ENCODE data around the gene ZFPL1.

Gene ZFPL1

DNA sequence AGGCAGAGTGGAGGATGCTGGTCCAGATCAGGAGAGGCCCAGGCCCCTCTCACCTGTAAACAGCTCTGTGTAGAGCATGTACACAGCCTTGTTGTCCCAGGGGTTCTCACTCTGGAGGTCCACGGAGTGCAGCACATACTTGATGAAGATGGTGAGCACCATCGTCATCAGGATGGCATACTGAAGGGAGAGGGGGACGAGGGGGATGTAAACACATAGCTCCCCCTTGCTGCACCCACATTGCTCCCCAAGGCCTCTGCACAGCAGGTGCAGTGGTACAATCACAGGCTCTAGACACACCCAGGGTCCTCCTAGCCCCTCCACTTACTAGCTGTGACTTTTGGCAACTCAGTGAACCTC, 47.4 kb downstream of the ZFPL1 start:
- Mint-ChIP-seq H3K36me3 (peaks cover 29% of the 10 kb centered on the region), H3K4me1 (peaks cover 55% of the 10 kb centered on the region), H3K27me3 (no peaks in the 10 kb centered on the region), H3K9me3 (no peaks in the 10 kb centered on the region), H3K4me3 (peak overlapping the region; percentile 100), H3K27ac (peak overlapping the region; percentile 78)
- ATAC-seq (ENCODE audit: low read depth) (no peak), DNase-seq (ENCODE audit: low spot score in 2 of 2) (no peak)

DNA sequence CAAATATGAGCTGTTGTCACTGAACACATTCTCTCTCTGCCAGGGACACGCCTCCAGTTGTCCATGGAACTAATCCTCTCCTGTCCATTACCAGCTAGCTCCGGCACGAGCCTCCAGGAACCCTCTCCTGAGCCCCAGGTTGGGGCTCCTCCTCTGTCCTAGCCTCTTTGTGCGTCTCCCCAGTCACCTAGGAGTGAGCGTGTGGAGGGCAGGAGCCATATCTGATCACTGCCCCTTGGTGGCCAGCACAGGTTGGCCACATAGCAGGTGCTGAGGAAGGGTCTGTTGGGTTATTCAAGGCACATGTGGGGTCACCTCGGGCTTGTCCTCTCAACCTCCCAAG, 47.8 kb downstream of the ZFPL1 start:
- Mint-ChIP-seq H3K9me3 (no peaks in the 10 kb centered on the region), H3K27ac (peak overlapping the region; percentile 100), H3K27me3 (no peaks in the 10 kb centered on the region), H3K36me3 (peaks cover 25% of the 10 kb centered on the region), H3K4me1 (peaks cover 53% of the 10 kb centered on the region), H3K4me3 (peak overlapping the region; percentile 100)
- no peak for DNase-seq (ENCODE audit: low spot score in 2 of 2)
- ATAC-seq (ENCODE audit: low read depth): no peak

DNA sequence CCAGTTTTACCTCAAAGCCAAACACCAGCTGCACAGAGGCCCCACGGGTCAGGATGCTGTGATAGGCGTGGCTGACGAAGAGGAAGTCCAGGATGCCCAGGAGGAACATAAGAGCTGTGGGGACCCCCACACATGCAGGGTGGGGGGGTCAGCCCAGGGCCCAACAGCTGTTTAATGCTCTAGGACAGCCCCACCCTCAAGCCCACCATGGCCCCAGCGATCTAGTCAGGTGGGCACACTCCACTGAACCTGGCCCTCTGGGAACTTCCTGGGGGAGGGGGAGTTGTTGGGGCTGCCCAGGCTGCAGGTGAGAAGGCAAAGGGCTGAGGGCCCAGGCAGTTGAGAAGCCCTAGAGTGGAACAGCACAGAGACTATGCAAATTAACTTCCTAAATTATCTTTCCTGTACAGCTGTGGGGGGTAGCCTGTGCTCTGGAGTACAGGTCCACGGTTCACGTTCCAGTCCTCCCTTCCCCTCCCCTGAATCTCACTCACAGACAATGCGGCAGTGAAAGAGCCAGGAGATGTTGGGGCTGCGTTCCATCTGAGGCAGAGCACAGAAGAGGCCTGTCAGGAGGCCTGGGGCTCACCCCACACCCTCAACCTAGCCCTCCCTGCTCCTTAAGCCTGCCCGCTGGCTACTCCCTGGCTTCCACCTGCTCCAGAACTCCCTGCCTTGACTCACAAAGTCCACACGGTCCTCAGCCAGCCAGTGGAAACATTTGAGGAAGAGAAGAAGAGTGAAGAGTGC, 48.4 kb downstream of the ZFPL1 start:
- Mint-ChIP-seq H3K27ac (peak overlapping the region; percentile 100), H3K27me3 (no peaks in the 10 kb centered on the region), H3K4me3 (peak overlapping the region; percentile 100), H3K4me1 (peaks cover 52% of the 10 kb centered on the region), H3K36me3 (peaks cover 23% of the 10 kb centered on the region), H3K9me3 (no peaks in the 10 kb centered on the region)
- DNase-seq (ENCODE audit: low spot score in 2 of 2) (peak; percentile 54 to 59), ATAC-seq (ENCODE audit: low read depth) (peak; percentile 55)

DNA sequence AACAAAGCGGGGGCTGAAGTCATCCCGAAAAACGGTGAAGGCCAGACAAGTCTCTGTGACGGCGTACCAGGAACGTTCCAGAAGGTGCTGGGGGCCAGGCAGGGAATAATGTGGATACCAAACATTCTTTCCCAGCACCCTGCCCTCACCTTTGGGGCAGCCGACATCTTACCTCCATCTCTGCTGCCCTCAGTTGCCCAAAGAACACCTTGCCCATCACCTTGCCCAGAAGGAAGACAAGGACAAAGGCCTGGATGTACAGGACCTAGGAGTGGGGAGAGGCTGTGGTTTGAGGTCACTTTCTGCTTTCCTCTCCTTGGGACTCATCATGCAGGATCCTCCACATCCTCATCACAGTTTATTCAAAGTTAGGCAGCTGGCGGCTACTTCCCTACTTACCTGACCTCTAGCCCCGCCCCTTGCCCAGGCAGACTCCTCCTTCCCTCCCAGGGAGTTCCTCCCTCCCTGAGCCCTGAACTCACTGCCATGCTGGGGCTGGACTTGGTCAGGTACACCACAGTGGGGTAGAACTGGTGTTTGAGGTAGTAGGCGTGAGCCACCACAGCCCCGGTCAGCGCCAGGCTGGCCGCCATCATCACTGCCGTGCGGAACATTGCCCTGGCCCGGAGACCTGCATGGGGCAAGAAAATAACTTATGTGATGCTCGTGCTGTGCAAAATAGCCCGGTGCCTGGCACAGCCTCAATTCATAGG, 49.1 kb downstream of the ZFPL1 start:
- H3K9me3 Mint-ChIP-seq: no peaks in the 10 kb centered on the region

DNA sequence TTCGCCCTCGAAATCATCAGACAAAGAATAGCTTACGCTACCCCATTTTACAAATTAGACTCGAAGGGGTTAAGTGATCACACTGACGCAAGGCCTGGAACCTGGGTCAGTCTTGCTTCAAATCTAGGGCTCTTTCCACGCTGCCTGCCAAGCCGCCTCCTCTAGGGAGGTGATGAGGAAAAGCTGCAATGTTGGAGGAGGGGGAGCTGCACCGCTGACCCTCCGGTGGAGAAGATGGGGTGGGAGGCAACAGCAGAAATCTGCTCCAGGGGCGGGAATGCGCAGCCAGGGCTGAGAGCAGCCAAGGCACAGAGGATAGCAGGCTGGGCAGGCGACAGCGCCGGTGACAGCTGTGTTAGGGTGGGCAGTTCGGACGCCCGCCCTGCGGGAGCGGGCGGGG, 49.7 kb downstream of the ZFPL1 start:
- H3K9me3 Mint-ChIP-seq: no peaks in the 10 kb centered on the region
- peak overlapping the region; percentile 100 for H3K27ac Mint-ChIP-seq
- peaks cover 51% of the 10 kb centered on the region for H3K4me1 Mint-ChIP-seq
- DNase-seq (ENCODE audit: low spot score in 2 of 2) (no peak), ATAC-seq (ENCODE audit: low read depth) (no peak)
- H3K27me3 Mint-ChIP-seq: no peaks in the 10 kb centered on the region
- H3K4me3 Mint-ChIP-seq: peak overlapping the region; percentile 100
- peaks cover 23% of the 10 kb centered on the region for H3K36me3 Mint-ChIP-seq

More for the DNA sequence above, 49.1 kb downstream of the ZFPL1 start:
- peak overlapping the region; percentile 100 for H3K4me3 Mint-ChIP-seq
- peak; percentile 47 to 55 for DNase-seq (ENCODE audit: low spot score in 2 of 2)
- H3K27ac Mint-ChIP-seq: peak overlapping the region; percentile 100
- H3K4me1 Mint-ChIP-seq: peaks cover 51% of the 10 kb centered on the region
- H3K36me3 Mint-ChIP-seq: peaks cover 23% of the 10 kb centered on the region
- ATAC-seq (ENCODE audit: low read depth): peak; percentile 8
- no peaks in the 10 kb centered on the region for H3K27me3 Mint-ChIP-seq

DNA sequence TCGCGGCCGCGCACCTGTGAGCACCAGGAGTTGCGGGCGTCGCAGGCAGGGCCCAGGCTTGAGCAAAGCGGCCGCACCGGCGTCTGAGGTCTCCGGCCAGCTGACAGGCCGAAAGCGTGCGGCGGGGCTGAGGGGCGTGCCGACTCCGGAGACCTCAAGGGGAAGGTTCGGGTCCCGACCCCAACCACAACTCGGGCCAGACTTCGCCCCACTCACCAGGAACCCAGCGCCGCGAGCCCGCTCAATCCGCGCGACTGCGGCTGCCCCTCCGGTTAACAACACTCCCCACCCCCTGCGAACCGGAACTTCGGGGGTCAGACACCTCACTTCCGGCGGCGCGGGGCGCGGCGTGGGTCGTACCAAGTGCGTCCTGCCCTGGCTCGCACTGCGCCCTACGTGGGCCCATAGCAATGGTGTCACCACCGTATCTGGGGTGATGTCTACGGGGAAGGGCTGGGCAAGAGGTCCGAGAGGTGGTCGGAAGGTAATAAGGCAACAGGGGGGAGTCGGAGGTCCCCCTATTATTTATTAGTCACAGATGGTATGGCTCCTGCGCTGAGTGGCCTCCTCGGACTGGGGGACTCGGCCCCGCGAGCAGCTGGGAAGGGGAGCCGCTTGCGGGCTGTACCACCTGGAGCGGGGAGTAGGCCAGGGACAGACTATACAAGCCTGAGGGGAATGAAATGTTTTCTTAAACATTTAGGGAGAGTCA, 50.4 kb downstream of the ZFPL1 start, which contains the start of gene SYVN1:
Gene SYVN1, minus strand, starts transcription at position 280 of the 712 bp plus-strand sequence. CDS start 918 bp downstream, outside the sequence.
- DNase-seq (ENCODE audit: low spot score in 2 of 2): peak; percentile 90 to 95
- ATAC-seq (ENCODE audit: low read depth): peak; percentile 67
- peak within 1 kb of the TSS; percentile 100 for H3K27ac Mint-ChIP-seq
- H3K4me3 Mint-ChIP-seq: peak within 1 kb of the TSS; percentile 100
- peaks cover 23% of the 10 kb centered on the region for H3K36me3 Mint-ChIP-seq
- no peaks in the 10 kb centered on the region for H3K27me3 Mint-ChIP-seq
- H3K9me3 Mint-ChIP-seq: no peaks in the 10 kb centered on the region
- H3K4me1 Mint-ChIP-seq: peaks cover 51% of the 10 kb centered on the region

DNA sequence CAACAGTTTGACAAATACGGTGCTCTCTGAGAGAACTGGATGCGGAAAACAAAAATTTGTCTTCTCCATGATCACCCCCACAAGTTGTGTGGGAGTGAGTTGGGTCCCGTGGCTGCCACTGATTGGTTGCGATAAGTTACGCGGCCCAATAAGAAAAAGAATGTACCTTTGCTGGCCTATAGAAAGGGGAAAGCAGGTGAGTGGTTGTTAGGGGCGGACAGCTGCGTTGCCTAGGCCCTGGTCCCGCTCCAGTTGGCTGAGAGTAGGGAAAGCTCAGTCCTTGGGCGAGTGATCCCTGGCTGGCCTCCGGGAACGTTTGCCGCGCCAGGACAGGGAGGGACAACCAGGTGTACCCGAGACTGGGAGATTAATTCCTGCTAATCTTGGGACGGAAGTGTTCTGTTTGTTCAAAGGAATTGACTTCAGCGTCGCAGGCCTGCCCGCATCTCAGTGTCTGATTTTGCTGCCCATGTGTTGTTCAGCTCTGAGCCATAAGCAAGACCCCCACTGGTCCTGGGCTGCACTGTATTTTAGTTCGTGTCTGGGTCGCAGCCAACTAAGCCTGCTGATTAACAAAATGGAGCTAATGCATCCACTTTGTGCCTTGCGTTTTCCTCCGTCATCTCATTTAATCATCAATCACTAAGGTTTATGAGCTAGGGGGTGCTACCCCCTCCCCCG, 51.1 kb downstream of the ZFPL1 start:
- peaks cover 45% of the 10 kb centered on the region for H3K4me1 Mint-ChIP-seq
- H3K27me3 Mint-ChIP-seq: no peaks in the 10 kb centered on the region
- ATAC-seq (ENCODE audit: low read depth): peak; percentile 73
- H3K27ac Mint-ChIP-seq: peak overlapping the region; percentile 100
- H3K36me3 Mint-ChIP-seq: peaks cover 22% of the 10 kb centered on the region
- no peaks in the 10 kb centered on the region for H3K9me3 Mint-ChIP-seq
- H3K4me3 Mint-ChIP-seq: peak overlapping the region; percentile 100
- peak in 1 of 2 donors; percentile 77 for DNase-seq (ENCODE audit: low spot score in 2 of 2)

DNA sequence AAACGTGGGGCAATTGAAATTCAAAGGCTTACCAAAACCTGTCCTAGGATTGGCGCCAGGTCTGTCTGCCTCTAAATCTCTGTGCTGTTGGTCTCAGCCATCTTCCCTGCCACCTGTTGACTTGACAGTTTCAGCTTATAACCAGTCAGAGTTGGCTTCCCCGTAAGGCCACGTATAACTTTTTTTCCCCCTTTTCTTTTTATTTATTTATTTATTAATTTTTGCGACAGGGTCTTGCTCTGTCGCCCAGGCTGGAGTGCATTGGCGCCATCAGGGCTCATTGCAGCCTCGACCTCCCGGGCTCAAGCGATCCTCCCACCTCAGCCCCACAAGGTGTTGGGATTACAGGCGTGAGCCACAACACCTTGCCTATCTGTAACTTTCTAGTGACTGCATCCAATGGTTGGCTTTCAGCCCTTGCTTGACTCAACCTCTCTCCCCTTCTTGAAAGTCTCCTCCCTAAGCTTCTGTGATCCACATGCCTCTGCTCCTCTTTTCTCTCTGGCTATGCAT, 51.7 kb downstream of the ZFPL1 start:
- peak overlapping the region; percentile 100 for H3K27ac Mint-ChIP-seq
- no peaks in the 10 kb centered on the region for H3K27me3 Mint-ChIP-seq
- DNase-seq (ENCODE audit: low spot score in 2 of 2) (no peak), ATAC-seq (ENCODE audit: low read depth) (no peak)
- H3K9me3 Mint-ChIP-seq: no peaks in the 10 kb centered on the region
- H3K4me1 Mint-ChIP-seq: peaks cover 41% of the 10 kb centered on the region
- H3K4me3 Mint-ChIP-seq: peak overlapping the region; percentile 100
- H3K36me3 Mint-ChIP-seq: peaks cover 18% of the 10 kb centered on the region

DNA sequence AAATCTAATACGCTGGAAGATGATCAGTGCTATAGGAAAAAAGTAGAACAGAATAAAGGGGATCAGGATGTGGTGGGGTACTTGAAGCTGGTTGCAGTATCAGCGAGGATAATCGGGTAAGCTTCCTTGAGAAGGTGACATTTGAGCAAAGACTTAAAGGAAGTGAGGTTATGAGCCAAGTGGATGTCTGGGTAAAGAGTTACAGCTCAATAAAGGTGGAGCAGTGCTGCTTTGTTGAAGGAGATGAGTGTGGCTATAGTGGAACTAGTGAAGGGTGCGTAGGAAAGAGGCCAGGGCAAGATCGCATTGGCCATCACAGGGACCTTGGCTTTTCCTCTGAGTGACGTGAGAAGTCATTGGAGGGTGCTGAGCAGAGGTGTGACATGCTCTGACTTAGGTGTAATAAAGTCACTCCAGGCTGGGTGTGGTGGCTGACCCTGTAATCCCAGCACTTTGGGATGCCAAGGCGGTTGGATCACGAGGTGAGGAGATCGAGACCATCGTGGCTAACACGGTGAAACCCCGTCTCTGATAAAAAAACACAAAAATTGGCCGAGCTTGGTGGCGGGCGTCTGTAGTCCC, 52.6 kb downstream of the ZFPL1 start:
- H3K4me1 Mint-ChIP-seq: peaks cover 31% of the 10 kb centered on the region
- no peaks in the 10 kb centered on the region for H3K9me3 Mint-ChIP-seq
- no peak for ATAC-seq (ENCODE audit: low read depth)
- H3K27ac Mint-ChIP-seq: no peak overlapping the region
- no peak overlapping the region for H3K4me3 Mint-ChIP-seq
- no peaks in the 10 kb centered on the region for H3K27me3 Mint-ChIP-seq
- H3K36me3 Mint-ChIP-seq: peaks cover 13% of the 10 kb centered on the region
- DNase-seq (ENCODE audit: low spot score in 2 of 2): no peak

Data from memory B cell (primary cell).